Smooth muscle cell (in vitro differentiated cells): ENCODE results near the gene HSPB9. TPM values are rescaled to one million over a fixed set of nuclear protein-coding genes. Genes with fewer than 3 reads are reported as not detected.
A peak's percentile ranks its signal among the peaks of the same experiment; 100 is the strongest.

Experiments used
- DNase-seq: peaks from one replicate; lab custom pipeline; 2025; ENCODE audit not compliant: unreplicated experiment; lab: John Stamatoyannopoulos, UW
- H2AFZ ChIP-seq: fragments of 200-600 bp; sonication (generic); 2 replicates; pipeline ENCODE4 v1.6.0; 2016; ENCODE audit warnings: antibody characterized with exemption, low read depth, mild to moderate bottlenecking
- H3F3A ChIP-seq: fragments of 200-600 bp; sonication (generic); 2 replicates; pipeline ENCODE4 v1.6.0; 2017; ENCODE audit warnings: antibody characterized with exemption, low read depth
- H3K27ac ChIP-seq: fragments of 200-600 bp; sonication (generic); 2 replicates; pipeline ENCODE4 v1.5.1; 2016; ENCODE audit warnings: low read depth, mild to moderate bottlenecking
- H3K27me3 ChIP-seq: fragments of 200-600 bp; sonication (generic); 2 replicates; pipeline ENCODE4 v1.6.1; 2016; ENCODE audit warnings: low read depth, mild to moderate bottlenecking
- H3K36me3 ChIP-seq: fragments of 200-600 bp; sonication (generic); 2 replicates; pipeline ENCODE4 v1.5.1; 2016; ENCODE audit warnings: low read depth
- H3K4me1 ChIP-seq: fragments of 200-600 bp; sonication (generic); 2 replicates; pipeline ENCODE4 v1.5.1; 2016; ENCODE audit warnings: low read depth
- H3K4me2 ChIP-seq: fragments of 200-600 bp; sonication (generic); 2 replicates; pipeline ENCODE4 v1.6.0; 2016; ENCODE audit warnings: mild to moderate bottlenecking
- H3K4me3 ChIP-seq: fragments of 200-600 bp; sonication (generic); 2 replicates; pipeline ENCODE4 v1.5.1; 2016; ENCODE audit warnings: mild to moderate bottlenecking
- H3K79me2 ChIP-seq: fragments of 200-600 bp; sonication (generic); 2 replicates; pipeline ENCODE4 v1.6.0; 2016; ENCODE audit warnings: low read depth, mild to moderate bottlenecking
- H3K9ac ChIP-seq: fragments of 200-600 bp; sonication (generic); 2 replicates; pipeline ENCODE4 v1.6.0; 2016; ENCODE audit warnings: low read depth
- H3K9me3 ChIP-seq: fragments of 200-600 bp; sonication (generic); replicated peaks from 2 replicates; pipeline ENCODE4 v1.5.1; 2016; ENCODE audit warnings: low read depth
- H4K20me1 ChIP-seq: fragments of 200-600 bp; sonication (generic); 2 replicates; pipeline ENCODE4 v1.6.0; 2016; ENCODE audit warnings: low read depth
- WGBS: methylation state at CpG from one replicate; pipeline ENCODE4 v1.1.7; 2016; ENCODE audit warnings: low lambda C conversion rate; 5-methylcytosine and 5-hydroxymethylcytosine counted together
- polyA plus RNA-seq: library from polyadenylated mRNA; unstranded; fragments of >200 nt; fragmentation: Nextera tagmentation; extraction: Ambion mirVana; gene quantifications from 2 replicates; pipeline ENCODE4 v1.2.1, GENCODE V29; 2016
- total RNA-seq: library from RNA; depleted of rRNA; stranded (reverse); fragments of >200 nt; gene quantifications from 2 replicates; pipeline ENCODE4 v1.2.3, GENCODE V29; 2014
- TF ChIP-seq, protein P1 (sequence below): fragments of 200-600 bp; sonication (generic); IDR thresholded peaks from 2 replicates; pipeline ENCODE4 v1.5.1; 2017; ENCODE audit warnings: borderline replicate concordance, mild to moderate bottlenecking, antibody characterized with exemption; ENCODE audit not compliant: insufficient read depth, poor library complexity, severe bottlenecking

HSPB9 gene
- total and polyA plus RNA-seq, 2 experiments from 2014 or later, result 0.39 TPM; not detected in 1

DNA sequence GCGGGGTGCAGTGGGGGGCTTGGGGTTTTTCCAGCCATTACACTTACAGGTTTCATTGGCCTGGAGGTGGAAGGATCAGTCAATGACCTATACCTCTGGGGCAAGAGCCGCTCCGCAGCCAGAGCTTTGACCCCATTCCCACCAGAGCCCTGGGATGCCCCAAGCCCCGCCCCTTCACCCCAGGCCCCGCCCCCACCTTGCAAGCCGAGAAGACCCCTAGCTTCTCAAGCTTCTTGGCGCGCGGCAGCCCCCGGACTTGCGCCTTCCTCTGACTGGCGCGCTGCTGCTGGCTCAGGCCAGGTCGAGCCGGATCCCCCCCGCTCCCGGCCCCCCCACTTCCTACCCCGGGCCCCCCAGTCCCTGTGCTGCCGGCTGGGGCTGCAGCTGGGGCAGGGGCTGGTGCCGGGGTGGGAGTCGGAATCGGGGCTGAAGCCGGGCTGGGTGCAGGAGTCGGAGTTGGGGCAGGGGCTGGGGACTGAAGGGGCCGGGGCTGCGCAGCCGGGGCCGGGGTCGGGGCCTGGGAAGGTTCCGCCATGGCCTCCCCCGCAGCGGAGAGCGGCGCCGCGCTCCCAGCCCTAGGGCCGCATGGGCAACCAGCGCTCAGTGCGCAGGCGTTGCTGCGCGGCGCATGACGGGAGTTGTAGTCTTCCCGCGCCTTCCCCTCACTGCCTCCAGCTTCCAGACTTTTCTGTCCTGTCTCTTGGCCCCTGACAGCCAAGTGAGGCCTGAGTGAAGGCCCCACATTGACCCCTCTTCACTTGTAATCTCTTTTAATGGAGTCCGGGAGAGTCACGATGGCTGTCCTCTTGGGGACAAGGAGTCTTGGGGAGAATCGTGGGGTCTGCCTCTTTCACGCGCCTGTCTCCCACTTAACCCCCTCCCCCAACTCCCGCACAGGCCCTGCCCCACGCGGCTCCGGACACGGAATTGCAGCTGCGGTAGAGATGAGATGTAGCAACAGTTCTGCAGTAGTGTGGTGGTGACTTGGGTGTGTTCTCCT lies 1.5 kb upstream of the HSPB9 start, which contains the start of gene KAT2A:
Gene KAT2A (minus strand): TSS at position 598 of the 1,000 bp plus-strand sequence. CDS start 63 bp downstream, at position 535.
- Histone ChIP-seq H3K79me2 (no peaks in the 10 kb centered on the region), H3K27me3 (no peaks in the 10 kb centered on the region), H3K36me3 (no peaks in the 10 kb centered on the region), H3K27ac (no peak within 1 kb of the TSS), H3K4me1 (peaks cover 3% of the 10 kb centered on the region), H3K4me3 (peak within 1 kb of the TSS; percentile 98), H3F3A (no peaks in the 10 kb centered on the region), H3K9ac (no peak within 1 kb of the TSS), H2AFZ (no peak within 1 kb of the TSS), H4K20me1 (no peaks in the 10 kb centered on the region), H3K9me3 (no peaks in the 10 kb centered on the region), H3K4me2 (peak within 1 kb of the TSS; percentile 100)
- peak; percentile 28 for DNase-seq
- TF ChIP-seq, protein P1, sequence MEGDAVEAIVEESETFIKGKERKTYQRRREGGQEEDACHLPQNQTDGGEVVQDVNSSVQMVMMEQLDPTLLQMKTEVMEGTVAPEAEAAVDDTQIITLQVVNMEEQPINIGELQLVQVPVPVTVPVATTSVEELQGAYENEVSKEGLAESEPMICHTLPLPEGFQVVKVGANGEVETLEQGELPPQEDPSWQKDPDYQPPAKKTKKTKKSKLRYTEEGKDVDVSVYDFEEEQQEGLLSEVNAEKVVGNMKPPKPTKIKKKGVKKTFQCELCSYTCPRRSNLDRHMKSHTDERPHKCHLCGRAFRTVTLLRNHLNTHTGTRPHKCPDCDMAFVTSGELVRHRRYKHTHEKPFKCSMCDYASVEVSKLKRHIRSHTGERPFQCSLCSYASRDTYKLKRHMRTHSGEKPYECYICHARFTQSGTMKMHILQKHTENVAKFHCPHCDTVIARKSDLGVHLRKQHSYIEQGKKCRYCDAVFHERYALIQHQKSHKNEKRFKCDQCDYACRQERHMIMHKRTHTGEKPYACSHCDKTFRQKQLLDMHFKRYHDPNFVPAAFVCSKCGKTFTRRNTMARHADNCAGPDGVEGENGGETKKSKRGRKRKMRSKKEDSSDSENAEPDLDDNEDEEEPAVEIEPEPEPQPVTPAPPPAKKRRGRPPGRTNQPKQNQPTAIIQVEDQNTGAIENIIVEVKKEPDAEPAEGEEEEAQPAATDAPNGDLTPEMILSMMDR, result no peak
- WGBS, result 28% methylated on average over 26 of the region's 57 CpGs

DNA sequence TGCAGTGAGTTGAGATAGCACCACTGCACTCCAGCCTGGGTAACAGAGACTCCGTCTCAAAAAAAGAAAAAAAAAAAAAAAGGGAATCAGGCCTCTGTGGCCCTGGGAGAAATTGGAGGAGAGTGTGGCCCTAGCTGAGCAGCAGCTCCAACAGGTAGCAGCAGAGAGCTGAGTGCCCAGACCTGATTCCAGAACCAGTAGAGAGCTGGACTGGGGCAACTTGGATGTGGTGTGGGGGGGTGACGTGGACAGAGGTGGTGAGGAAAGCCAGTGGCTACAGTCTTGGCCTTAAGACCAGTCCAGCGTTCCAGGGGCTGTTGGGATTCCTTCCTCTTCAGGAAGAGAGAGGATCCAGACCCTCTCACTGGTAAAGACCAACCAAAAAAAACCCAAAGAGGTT lies 1.7 kb downstream of the HSPB9 start:
- no peaks in the 10 kb centered on the region for H3K36me3 ChIP-seq
- H3K4me3 ChIP-seq, result no peak overlapping the region
- H3K4me2 ChIP-seq, result no peak overlapping the region
- no peaks in the 10 kb centered on the region for H3K79me2 ChIP-seq
- 91% methylated on average over 3 of the region's 3 CpGs for WGBS
- H3K9me3 ChIP-seq, result no peaks in the 10 kb centered on the region
- no peak overlapping the region for H3K9ac ChIP-seq
- H2AFZ ChIP-seq, result no peak overlapping the region
- TF ChIP-seq, protein P1, result no peak
- H3K27me3 ChIP-seq, result no peaks in the 10 kb centered on the region
- H4K20me1 ChIP-seq, result peaks cover 2% of the 10 kb centered on the region
- DNase-seq, result no peak
- no peaks in the 10 kb centered on the region for H3F3A ChIP-seq
- peaks cover 3% of the 10 kb centered on the region for H3K4me1 ChIP-seq
- no peak overlapping the region for H3K27ac ChIP-seq

DNA sequence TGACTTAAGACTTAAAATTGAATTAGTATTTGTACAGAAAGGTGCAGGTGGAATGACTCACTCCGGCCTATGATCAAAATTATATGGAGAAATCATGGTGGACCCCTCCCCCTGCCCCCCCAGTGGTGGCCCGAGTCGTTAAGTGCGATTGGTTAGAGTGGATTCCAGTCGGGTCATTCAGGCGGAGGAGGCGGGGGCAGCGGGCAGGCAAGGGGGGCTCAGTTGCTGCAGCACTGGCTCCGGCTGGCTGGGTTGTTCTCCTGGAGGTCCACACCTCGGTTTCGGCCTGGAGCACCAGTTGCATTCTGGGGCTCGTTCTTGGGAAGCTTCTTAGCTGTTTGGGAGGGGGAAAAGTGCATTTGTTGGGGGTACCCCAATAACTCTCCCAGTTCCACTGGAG lies 3.0 kb downstream of the HSPB9 start:
- H3K9me3 ChIP-seq, result no peaks in the 10 kb centered on the region
- H3K27me3 ChIP-seq, result no peaks in the 10 kb centered on the region
- no peaks in the 10 kb centered on the region for H3F3A ChIP-seq
- DNase-seq, result no peak
- peaks cover 4% of the 10 kb centered on the region for H3K79me2 ChIP-seq
- H3K36me3 ChIP-seq, result no peaks in the 10 kb centered on the region
- H3K4me1 ChIP-seq, result peaks cover 3% of the 10 kb centered on the region
- no peak overlapping the region for H3K27ac ChIP-seq
- H4K20me1 ChIP-seq, result peaks cover 16% of the 10 kb centered on the region
- TF ChIP-seq, protein P1, result no peak
- no peak overlapping the region for H2AFZ ChIP-seq
- H3K4me2 ChIP-seq, result no peak overlapping the region
- WGBS, result 97% methylated on average over 12 of the region's 12 CpGs
- H3K9ac ChIP-seq, result no peak overlapping the region
- no peak overlapping the region for H3K4me3 ChIP-seq
